ENCODE results near the gene SUSD4.

Gene SUSD4

DNA sequence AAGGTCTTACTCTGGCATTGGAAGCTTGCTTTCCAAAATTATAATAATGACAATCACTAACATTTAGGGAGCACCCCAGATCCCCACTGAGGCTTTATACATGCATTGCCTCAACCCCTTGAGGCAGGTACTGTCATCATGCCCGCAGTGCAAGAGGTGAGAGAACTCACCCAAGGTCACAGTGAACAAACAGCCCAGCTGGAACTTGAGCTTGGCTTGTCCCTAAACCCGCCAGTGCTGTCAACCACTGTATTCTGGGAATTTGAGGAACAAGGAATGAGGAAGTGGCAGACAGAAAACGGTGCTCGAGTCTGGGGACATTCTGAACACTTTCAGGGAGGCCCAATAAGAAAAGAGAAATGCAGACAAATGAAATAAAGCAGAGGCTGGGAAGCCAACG is 186.3 kb downstream of the SUSD4 start:
- in situ Hi-C loops (cut with HindIII; ENCODE audit: low sequenced_read_pairs), result loop anchor here (5.0 kb wide), 1 partner anchor 45 kb away; no protein-coding TSS in a partner anchor
- DNase-seq (ENCODE audit: low read depth), result no peak
- H3K4me3 ChIP-seq (ENCODE audit: low read depth, low read length), result no peak overlapping the region
- TF ChIP-seq, protein P1, sequence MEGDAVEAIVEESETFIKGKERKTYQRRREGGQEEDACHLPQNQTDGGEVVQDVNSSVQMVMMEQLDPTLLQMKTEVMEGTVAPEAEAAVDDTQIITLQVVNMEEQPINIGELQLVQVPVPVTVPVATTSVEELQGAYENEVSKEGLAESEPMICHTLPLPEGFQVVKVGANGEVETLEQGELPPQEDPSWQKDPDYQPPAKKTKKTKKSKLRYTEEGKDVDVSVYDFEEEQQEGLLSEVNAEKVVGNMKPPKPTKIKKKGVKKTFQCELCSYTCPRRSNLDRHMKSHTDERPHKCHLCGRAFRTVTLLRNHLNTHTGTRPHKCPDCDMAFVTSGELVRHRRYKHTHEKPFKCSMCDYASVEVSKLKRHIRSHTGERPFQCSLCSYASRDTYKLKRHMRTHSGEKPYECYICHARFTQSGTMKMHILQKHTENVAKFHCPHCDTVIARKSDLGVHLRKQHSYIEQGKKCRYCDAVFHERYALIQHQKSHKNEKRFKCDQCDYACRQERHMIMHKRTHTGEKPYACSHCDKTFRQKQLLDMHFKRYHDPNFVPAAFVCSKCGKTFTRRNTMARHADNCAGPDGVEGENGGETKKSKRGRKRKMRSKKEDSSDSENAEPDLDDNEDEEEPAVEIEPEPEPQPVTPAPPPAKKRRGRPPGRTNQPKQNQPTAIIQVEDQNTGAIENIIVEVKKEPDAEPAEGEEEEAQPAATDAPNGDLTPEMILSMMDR (IDR thresholded peaks at IDR 0.05; ENCODE audit: low read depth, low read length, missing control alignments), result no peak

DNA sequence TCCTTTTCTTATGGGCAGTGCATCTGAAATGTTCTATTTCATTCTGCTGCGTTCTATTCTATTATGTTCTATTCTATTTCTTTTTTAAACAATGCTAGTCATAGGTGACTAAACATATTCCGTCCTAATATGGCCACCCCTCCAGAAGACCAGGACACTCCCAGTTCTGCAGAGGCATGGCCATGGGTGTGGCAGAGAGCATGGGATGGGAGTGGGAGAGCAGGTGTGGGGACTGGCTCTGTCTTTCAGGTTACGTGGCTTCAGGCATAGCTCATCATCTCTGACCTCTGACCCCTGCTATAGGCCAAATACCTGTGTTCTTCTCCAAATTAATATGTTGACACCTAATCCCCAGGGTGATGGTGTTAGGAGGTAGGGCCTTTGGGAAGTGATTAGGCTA is 187.5 kb downstream of the SUSD4 start:
- H3K4me3 ChIP-seq (ENCODE audit: low read depth, low read length), result no peak overlapping the region
- TF ChIP-seq, protein P1 (IDR thresholded peaks at IDR 0.05; ENCODE audit: low read depth, low read length, missing control alignments), result no peak
- DNase-seq (ENCODE audit: low read depth), result no peak
- in situ Hi-C loops (cut with HindIII; ENCODE audit: low sequenced_read_pairs), result loop anchor here (5.0 kb wide), 1 partner anchor 46 kb away; no protein-coding TSS in a partner anchor

DNA sequence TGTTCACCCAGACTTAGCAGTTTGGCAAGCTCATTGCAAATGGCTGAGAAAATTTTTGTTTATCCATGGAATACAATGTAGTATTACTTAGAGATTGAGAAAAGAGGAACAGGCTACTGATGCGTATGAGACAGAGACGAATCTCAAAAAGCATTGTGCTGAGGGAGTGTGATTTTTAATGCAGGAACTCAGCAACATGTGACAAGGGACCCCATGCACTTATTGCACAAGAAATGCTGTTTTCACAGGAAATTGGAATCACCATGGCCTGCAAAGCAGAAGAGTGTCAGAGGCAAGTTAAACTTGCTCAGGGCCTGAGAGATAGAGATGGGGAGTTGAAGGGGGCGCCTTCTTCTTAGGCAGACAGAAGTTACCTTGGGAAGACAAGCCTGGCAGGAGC is 188.3 kb downstream of the SUSD4 start:
- H3K4me3 ChIP-seq (ENCODE audit: low read depth, low read length), result no peak overlapping the region
- TF ChIP-seq, protein P1 (IDR thresholded peaks at IDR 0.05; ENCODE audit: low read depth, low read length, missing control alignments), result no peak
- DNase-seq (ENCODE audit: low read depth), result no peak
- in situ Hi-C loops (cut with HindIII; ENCODE audit: low sequenced_read_pairs), result loop anchor here (5.0 kb wide), 1 partner anchor 47 kb away; no protein-coding TSS in a partner anchor

DNA sequence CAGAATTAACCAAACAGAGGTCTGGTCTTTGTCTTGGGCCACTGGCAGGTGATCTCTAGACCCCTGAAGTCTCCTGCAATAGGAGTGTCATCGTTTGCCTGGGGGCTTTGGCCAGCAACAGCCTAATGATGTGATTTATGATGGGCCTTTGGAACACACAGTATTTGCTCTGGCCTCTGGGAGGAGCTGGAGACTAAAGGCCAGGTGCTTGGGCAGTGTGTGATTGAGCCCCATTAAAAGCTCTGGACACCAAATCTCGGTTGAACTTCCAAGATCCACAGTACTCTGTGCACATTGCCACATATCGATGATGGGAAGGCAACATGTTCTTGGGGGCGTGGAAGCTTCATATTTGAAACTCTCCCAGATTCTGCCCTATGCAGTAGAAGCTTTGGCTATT is 188.9 kb downstream of the SUSD4 start:
- in situ Hi-C loops (cut with HindIII; ENCODE audit: low sequenced_read_pairs), result loop anchor here (5.0 kb wide), 1 partner anchor 47 kb away; no protein-coding TSS in a partner anchor
- no peak for DNase-seq (ENCODE audit: low read depth)
- TF ChIP-seq, protein P1 (IDR thresholded peaks at IDR 0.05; ENCODE audit: low read depth, low read length, missing control alignments), result no peak
- H3K4me3 ChIP-seq (ENCODE audit: low read depth, low read length), result no peak overlapping the region

Measured in astrocyte of the cerebellum (primary cell).